ENCODE measurements around the gene DET1.

Gene DET1

DNA sequence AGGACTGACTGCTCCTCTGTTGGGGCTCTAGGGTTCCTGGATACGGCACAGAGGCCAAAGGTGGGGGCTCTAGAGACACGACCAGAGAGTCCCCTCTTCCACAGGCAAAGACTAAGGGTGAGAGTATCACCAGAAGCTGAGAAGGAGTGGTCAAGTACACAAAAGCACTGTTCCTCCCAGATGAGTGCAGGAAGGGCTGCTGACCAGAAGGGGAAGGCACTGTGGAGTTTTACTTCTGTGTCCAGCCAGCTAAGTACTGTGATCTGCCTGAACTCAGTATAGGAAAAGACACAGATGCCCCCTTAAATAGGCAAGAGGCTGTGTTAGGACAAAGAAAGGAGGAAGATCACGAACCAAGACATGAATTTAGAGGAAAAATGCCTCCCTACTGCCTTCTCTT, 67.3 kb downstream of the DET1 start:
- no peaks in the 10 kb centered on the region for H3K4me1 ChIP-seq (ENCODE audit: control insufficient read depth, insufficient read depth, low read length)
- no peak overlapping the region for H3K27ac ChIP-seq (ENCODE audit: extremely low read depth, low read depth, low read length)
- H3K4me3 ChIP-seq (ENCODE audit: low read depth, low read length): no peak overlapping the region
- TF ChIP-seq ZNF701 (tag by site-specific recombination; IDR thresholded peaks at IDR 0.05) (no peak), YY1 (tag by site-specific recombination; IDR thresholded peaks at IDR 0.05) (no peak), ZNF311 (tag by site-specific recombination; IDR thresholded peaks at IDR 0.05; ENCODE audit: borderline replicate concordance) (no peak), ZNF223 (tag by site-specific recombination; IDR thresholded peaks at IDR 0.05) (no peak), ZNF610 (tag by site-specific recombination; IDR thresholded peaks at IDR 0.05; ENCODE audit: borderline replicate concordance) (no peak), ZFP37 (tag by site-specific recombination; IDR thresholded peaks at IDR 0.05) (no peak), ZNF146 (tag by site-specific recombination; IDR thresholded peaks at IDR 0.05) (no peak), ZNF274 (IDR thresholded peaks at IDR 0.05; ENCODE audit: low read length) (no peak), ZNF274 (tag by site-specific recombination; IDR thresholded peaks at IDR 0.05; ENCODE audit: borderline replicate concordance) (no peak), ZNF121 (tag by site-specific recombination; IDR thresholded peaks at IDR 0.05) (no peak), ZSCAN23 (tag by site-specific recombination; IDR thresholded peaks at IDR 0.05) (no peak)
- TF ChIP-seq, protein P1, sequence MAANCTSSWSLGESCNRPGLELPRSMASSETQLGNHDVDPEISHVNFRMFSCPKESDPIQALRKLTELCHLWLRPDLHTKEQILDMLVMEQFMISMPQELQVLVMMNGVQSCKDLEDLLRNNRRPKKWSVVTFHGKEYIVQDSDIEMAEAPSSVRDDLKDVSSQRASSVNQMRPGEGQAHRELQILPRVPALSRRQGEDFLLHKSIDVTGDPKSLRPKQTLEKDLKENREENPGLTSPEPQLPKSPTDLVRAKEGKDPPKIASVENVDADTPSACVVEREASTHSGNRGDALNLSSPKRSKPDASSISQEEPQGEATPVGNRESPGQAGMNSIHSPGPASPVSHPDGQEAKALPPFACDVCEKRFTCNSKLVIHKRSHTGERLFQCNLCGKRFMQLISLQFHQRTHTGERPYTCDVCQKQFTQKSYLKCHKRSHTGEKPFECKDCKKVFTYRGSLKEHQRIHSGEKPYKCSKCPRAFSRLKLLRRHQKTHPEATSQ (tag by site-specific recombination; IDR thresholded peaks at IDR 0.05): no peak
- TF ChIP-seq, protein P2, sequence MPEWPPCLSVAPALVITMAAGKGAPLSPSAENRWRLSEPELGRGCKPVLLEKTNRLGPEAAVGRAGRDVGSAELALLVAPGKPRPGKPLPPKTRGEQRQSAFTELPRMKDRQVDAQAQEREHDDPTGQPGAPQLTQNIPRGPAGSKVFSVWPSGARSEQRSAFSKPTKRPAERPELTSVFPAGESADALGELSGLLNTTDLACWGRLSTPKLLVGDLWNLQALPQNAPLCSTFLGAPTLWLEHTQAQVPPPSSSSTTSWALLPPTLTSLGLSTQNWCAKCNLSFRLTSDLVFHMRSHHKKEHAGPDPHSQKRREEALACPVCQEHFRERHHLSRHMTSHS (tag by site-specific recombination; IDR thresholded peaks at IDR 0.05): no peak
- TF ChIP-seq, protein P3, sequence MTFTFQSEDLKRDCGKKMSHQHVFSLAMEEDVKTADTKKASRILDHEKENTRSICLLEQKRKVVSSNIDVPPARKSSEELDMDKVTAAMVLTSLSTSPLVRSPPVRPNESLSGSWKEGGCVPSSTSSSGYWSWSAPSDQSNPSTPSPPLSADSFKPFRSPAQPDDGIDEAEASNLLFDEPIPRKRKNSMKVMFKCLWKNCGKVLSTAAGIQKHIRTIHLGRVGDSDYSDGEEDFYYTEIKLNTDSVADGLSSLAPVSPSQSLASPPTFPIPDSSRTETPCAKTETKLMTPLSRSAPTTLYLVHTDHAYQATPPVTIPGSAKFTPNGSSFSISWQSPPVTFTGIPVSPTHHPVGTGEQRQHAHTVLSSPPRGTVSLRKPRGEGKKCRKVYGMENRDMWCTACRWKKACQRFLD (tag by site-specific recombination; IDR thresholded peaks at IDR 0.05): no peak
- peaks cover 21 to 46% of the 10 kb centered on the region in 2 experiments for H3K36me3 ChIP-seq (ENCODE audit: control insufficient read depth in 2 of 2, insufficient read depth in 1 of 2, low read length in 2 of 2)
- H3K9me3 ChIP-seq (ENCODE audit: control insufficient read depth, insufficient read depth, low read depth, low read length): no peaks in the 10 kb centered on the region
- ChIA-PET POLR2A (interaction anchor here (0.5 kb wide), 1 partner anchor 419 kb away, joined by 3 read pairs; no protein-coding TSS in a partner anchor), CTCF (interaction anchor here (1.0 to 3.0 kb wide), 4 partner anchors 12 to 400 kb away, joined by 3 to 31 read pairs (median 6); partner anchors contain the start of genes MRPL46 and MRPS11)

DNA sequence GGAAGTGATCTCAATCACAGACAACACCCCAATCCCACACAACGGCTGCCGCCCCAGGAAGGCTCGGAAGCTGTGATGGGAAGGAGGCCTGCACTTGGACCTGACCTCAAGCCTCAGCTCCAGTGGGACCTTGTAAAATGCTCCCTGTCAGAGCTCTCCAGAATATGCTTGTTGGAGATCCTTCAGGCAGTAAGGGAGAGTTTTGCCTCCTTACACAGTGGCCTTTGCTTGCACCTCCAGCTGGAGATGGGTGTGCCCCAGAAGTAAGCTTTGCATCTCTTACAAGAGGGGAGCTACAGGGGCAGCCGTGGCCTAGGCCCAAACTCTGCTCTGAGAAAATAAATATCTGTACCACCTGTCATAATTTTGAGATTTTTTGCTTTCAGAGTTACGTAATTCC, 68.6 kb downstream of the DET1 start:
- CTCF ChIA-PET: interaction anchor here (0.6 to 3.0 kb wide), 7 partner anchors 17 to 472 kb away, joined by 3 to 31 read pairs (median 6); no protein-coding TSS in a partner anchor
- POLR2A ChIA-PET: interaction anchor here (1.2 kb wide), 1 partner anchor 11 kb away, joined by 3 read pairs; the partner anchor contains the start of genes MRPL46 and MRPS11
- no peak overlapping the region for H3K4me3 ChIP-seq (ENCODE audit: low read depth, low read length)
- no peaks in the 10 kb centered on the region for H3K9me3 ChIP-seq (ENCODE audit: control insufficient read depth, insufficient read depth, low read depth, low read length)
- H3K27ac ChIP-seq (ENCODE audit: extremely low read depth, low read depth, low read length): no peak overlapping the region
- TF ChIP-seq, protein P4, sequence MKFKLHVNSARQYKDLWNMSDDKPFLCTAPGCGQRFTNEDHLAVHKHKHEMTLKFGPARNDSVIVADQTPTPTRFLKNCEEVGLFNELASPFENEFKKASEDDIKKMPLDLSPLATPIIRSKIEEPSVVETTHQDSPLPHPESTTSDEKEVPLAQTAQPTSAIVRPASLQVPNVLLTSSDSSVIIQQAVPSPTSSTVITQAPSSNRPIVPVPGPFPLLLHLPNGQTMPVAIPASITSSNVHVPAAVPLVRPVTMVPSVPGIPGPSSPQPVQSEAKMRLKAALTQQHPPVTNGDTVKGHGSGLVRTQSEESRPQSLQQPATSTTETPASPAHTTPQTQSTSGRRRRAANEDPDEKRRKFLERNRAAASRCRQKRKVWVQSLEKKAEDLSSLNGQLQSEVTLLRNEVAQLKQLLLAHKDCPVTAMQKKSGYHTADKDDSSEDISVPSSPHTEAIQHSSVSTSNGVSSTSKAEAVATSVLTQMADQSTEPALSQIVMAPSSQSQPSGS (tag by site-specific recombination; IDR thresholded peaks at IDR 0.05; ENCODE audit: low read depth): no peak
- TF ChIP-seq ZNF2 (tag by site-specific recombination; IDR thresholded peaks at IDR 0.05): no peak
- TF ChIP-seq, protein P5, sequence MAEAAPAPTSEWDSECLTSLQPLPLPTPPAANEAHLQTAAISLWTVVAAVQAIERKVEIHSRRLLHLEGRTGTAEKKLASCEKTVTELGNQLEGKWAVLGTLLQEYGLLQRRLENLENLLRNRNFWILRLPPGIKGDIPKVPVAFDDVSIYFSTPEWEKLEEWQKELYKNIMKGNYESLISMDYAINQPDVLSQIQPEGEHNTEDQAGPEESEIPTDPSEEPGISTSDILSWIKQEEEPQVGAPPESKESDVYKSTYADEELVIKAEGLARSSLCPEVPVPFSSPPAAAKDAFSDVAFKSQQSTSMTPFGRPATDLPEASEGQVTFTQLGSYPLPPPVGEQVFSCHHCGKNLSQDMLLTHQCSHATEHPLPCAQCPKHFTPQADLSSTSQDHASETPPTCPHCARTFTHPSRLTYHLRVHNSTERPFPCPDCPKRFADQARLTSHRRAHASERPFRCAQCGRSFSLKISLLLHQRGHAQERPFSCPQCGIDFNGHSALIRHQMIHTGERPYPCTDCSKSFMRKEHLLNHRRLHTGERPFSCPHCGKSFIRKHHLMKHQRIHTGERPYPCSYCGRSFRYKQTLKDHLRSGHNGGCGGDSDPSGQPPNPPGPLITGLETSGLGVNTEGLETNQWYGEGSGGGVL (tag by site-specific recombination; IDR thresholded peaks at IDR 0.05): no peak
- peaks cover 26 to 54% of the 10 kb centered on the region in 2 experiments for H3K36me3 ChIP-seq (ENCODE audit: control insufficient read depth in 2 of 2, insufficient read depth in 1 of 2, low read length in 2 of 2)
- H3K4me1 ChIP-seq (ENCODE audit: control insufficient read depth, insufficient read depth, low read length): no peaks in the 10 kb centered on the region

Data from HEK293 (cell line).